K562 (cell line): ENCODE results near the gene SCAMP2. TPM values are rescaled to one million over a fixed set of nuclear protein-coding genes. Genes with fewer than 3 reads are reported as not detected.

Experiments used
- EGR1 ChIP-seq: fragments of 450-650 bp; conservative IDR thresholded peaks from 2 replicates; pipeline ENCODE4 v1.6.1; 2017; ENCODE audit warnings: mild to moderate bottlenecking
- FOXA3 ChIP-seq, 2 experiments: fragments of 450-650 bp in 1 of 2; sonication (generic) in 1 of 2; formaldehyde crosslinking; IDR thresholded peaks in 1 of 2; conservative IDR thresholded peaks in 1 of 2; 2 replicates each; pipeline versions ENCODE4 v1.4.0 to v1.8.0; 2020 to 2022; ENCODE audit warnings: mild to moderate bottlenecking in 2 of 2, missing genetic modification reagents in 1 of 2
- FOXM1 ChIP-seq, 2 experiments: fragments of 450-650 bp in 1 of 2; sonication (generic) in 1 of 2; formaldehyde crosslinking in 1 of 2; IDR thresholded peaks; 2 replicates each; pipeline versions ENCODE4 v1.6.1 to v1.9.0; 2017 to 2022; ENCODE audit warnings: low read depth in 2 of 2, mild to moderate bottlenecking in 2 of 2, missing genetic modification reagents in 1 of 2, moderate library complexity in 1 of 2
- MAZ ChIP-seq, 2 experiments: fragments of 450-650 bp in 1 of 2; sonication (generic) in 1 of 2; formaldehyde crosslinking; IDR thresholded peaks in 1 of 2; conservative IDR thresholded peaks in 1 of 2; 2 replicates each; pipeline versions ENCODE4 v1.4.0 to v1.5.0; 2020; ENCODE audit warnings: mild to moderate bottlenecking in 1 of 2, missing genetic modification reagents in 1 of 2
- POU5F1 ChIP-seq: fragments of 150-350 bp; IDR thresholded peaks from 2 replicates; pipeline ENCODE4 v1.6.1; 2014; ENCODE audit warnings: borderline replicate concordance, low read length, low read depth, mild to moderate bottlenecking; ENCODE audit not compliant: partially characterized antibody
- PTTG1 ChIP-seq: fragments of 450-650 bp; IDR thresholded peaks from 2 replicates; pipeline ENCODE4 v1.6.1; 2016; ENCODE audit warnings: low read depth, mild to moderate bottlenecking, missing genetic modification characterization, missing compliant biosample characterization
- RBBP5 ChIP-seq: fragments of 200-600 bp; sonication (generic); IDR thresholded peaks from 2 replicates; pipeline ENCODE4 v1.6.1; 2012; ENCODE audit warnings: borderline replicate concordance, mild to moderate bottlenecking, low read length, control low read depth, inconsistent platforms; ENCODE audit not compliant: insufficient read depth, poor library complexity, severe bottlenecking
- RBFOX2 ChIP-seq: fragments of 200-400 bp; formaldehyde crosslinking; IDR thresholded peaks from 2 replicates; pipeline ENCODE4 v1.6.1; 2017; ENCODE audit warnings: low read depth, mild to moderate bottlenecking, low read length, moderate library complexity
- SNRNP70 ChIP-seq: fragments of 200-400 bp; formaldehyde crosslinking; optimal IDR thresholded peaks from 2 replicates; pipeline ENCODE3; 2017; ENCODE audit warnings: low read depth, low read length
- ZFX ChIP-seq: sonication (generic); formaldehyde crosslinking; IDR thresholded peaks from 2 replicates; pipeline ENCODE4 v1.8.0; 2022; ENCODE audit warnings: mild to moderate bottlenecking, missing genetic modification reagents, moderate library complexity
- ZNF274 ChIP-seq: IDR thresholded peaks from 2 replicates; pipeline ENCODE4 v1.6.1; 2011; ENCODE audit warnings: low read depth, mild to moderate bottlenecking, low read length, moderate library complexity, borderline replicate concordance
- ZNF445 ChIP-seq: fragments of 250-450 bp; sonication (Bioruptor Pico); IDR thresholded peaks from 2 replicates; pipeline ENCODE4 v1.4.0; 2020; ENCODE audit warnings: low read depth, mild to moderate bottlenecking, moderate library complexity
- polyA plus RNA-seq, 8 experiments: library from polyadenylated mRNA; depleted of rRNA in 4 of 8; stranded (reverse) in 5 of 8; unstranded in 3 of 8; fragments of >200 nt; fragmentation: Nextera tagmentation in 2 of 8; fragmentation: Illumina TruSeq in 1 of 8; extraction: Ambion mirVana in 2 of 8; extraction: Trizol in 1 of 8; gene quantifications; 2 replicates each; pipeline versions ENCODE4 v1.2.1 to v1.2.3, GENCODE V29; 2011 to 2014; ENCODE audit warnings: inconsistent platforms in 1 of 8, missing spikeins in 1 of 8
- total RNA-seq, 7 experiments: library from RNA; depleted of rRNA in 6 of 7; stranded (reverse); fragments of >200 nt in 6 of 7; fragmentation: Illumina TruSeq in 2 of 7; extraction: Trizol in 2 of 7; gene quantifications; 2 replicates each; pipeline versions ENCODE4 v1.2.1 to v1.2.3, GENCODE V29; 2011 to 2021; ENCODE audit warnings: low replicate concordance in 1 of 7
- TF ChIP-seq, protein P1 (sequence below): fragments of 450-650 bp; IDR thresholded peaks from 2 replicates; pipeline ENCODE4 v1.6.1; 2016; ENCODE audit warnings: borderline replicate concordance
- TF ChIP-seq, protein P2 (sequence below): fragments of 250-450 bp; sonication (Bioruptor Pico); IDR thresholded peaks from 2 replicates; pipeline ENCODE4 v1.4.0; 2020
- TF ChIP-seq, protein P3 (sequence below): sonication (generic); formaldehyde crosslinking; IDR thresholded peaks from 2 replicates; pipeline ENCODE4 v1.8.0; 2022; ENCODE audit warnings: missing genetic modification reagents, mild to moderate bottlenecking, borderline replicate concordance

The SCAMP2 gene
- total and polyA plus RNA-seq, 9 of the 15 experiments (the other 6 are each of a cell fraction or from before 2014, with no cell fraction given): 5.9 to 61.1 (median 20.1) TPM

DNA sequence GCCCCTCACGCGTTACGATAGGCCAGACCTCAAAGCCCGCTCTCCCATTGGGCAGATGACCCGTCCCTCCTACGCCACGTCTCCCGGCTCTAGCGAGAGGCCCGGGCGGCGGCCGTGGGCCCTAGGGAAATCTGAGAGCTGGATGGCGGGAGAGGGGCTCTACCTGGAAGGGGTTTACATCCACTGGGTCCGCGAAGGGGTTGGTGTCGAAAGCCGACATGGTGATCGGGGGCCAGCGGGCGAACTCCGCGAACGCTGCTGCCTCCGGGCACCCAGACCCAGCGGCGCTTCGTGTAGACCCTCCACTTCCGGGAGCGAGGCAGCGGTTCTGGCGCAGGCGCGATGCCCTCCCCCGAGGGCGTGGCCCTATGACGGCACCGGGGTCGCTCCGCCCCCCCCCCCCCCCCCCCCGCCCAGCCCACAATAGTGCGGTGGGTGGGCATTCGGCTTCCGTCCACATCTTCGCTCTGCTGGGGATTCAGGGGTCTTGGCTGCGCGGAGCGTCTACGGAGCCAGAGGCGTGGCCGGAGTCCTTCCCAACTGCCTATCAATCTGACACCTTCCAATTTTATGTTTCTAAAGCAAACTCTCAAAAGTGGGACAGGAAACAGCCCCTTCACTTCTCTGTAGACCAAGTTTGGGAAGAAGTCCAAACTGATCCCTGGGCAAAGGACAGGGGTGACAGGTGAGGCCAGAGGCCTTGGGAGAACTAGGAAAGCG is at the start of gene SCAMP2 (continued):
- TF ChIP-seq, protein P1, sequence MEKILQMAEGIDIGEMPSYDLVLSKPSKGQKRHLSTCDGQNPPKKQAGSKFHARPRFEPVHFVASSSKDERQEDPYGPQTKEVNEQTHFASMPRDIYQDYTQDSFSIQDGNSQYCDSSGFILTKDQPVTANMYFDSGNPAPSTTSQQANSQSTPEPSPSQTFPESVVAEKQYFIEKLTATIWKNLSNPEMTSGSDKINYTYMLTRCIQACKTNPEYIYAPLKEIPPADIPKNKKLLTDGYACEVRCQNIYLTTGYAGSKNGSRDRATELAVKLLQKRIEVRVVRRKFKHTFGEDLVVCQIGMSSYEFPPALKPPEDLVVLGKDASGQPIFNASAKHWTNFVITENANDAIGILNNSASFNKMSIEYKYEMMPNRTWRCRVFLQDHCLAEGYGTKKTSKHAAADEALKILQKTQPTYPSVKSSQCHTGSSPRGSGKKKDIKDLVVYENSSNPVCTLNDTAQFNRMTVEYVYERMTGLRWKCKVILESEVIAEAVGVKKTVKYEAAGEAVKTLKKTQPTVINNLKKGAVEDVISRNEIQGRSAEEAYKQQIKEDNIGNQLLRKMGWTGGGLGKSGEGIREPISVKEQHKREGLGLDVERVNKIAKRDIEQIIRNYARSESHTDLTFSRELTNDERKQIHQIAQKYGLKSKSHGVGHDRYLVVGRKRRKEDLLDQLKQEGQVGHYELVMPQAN: peak; percentile 92
- TF ChIP-seq POU5F1: no peak
- 0 out of 4 replicates have a peak, but pooled peaks of 1 of the 2 experiments have one; percentile 19 for TF ChIP-seq FOXA3 (CRISPR knock-in tag; conservative IDR thresholded peaks at IDR 0.05 in 1 of 2, IDR thresholded peaks at IDR 0.05 in 1 of 2)
- TF ChIP-seq FOXM1 (IDR thresholded peaks at IDR 0.05; ENCODE audit: low read depth): peak; percentile 37; the same call in 1 of the 2 replicates
- TF ChIP-seq FOXM1 (CRISPR knock-in tag; IDR thresholded peaks at IDR 0.05; ENCODE audit: low read depth): 0 out of 2 replicates have a peak, but pooled peaks have one; percentile 52
- TF ChIP-seq MAZ (CRISPR knock-in tag; conservative IDR thresholded peaks at IDR 0.05 in 1 of 2, IDR thresholded peaks at IDR 0.05 in 1 of 2): peak; percentile 65 to 80
- TF ChIP-seq, protein P2, sequence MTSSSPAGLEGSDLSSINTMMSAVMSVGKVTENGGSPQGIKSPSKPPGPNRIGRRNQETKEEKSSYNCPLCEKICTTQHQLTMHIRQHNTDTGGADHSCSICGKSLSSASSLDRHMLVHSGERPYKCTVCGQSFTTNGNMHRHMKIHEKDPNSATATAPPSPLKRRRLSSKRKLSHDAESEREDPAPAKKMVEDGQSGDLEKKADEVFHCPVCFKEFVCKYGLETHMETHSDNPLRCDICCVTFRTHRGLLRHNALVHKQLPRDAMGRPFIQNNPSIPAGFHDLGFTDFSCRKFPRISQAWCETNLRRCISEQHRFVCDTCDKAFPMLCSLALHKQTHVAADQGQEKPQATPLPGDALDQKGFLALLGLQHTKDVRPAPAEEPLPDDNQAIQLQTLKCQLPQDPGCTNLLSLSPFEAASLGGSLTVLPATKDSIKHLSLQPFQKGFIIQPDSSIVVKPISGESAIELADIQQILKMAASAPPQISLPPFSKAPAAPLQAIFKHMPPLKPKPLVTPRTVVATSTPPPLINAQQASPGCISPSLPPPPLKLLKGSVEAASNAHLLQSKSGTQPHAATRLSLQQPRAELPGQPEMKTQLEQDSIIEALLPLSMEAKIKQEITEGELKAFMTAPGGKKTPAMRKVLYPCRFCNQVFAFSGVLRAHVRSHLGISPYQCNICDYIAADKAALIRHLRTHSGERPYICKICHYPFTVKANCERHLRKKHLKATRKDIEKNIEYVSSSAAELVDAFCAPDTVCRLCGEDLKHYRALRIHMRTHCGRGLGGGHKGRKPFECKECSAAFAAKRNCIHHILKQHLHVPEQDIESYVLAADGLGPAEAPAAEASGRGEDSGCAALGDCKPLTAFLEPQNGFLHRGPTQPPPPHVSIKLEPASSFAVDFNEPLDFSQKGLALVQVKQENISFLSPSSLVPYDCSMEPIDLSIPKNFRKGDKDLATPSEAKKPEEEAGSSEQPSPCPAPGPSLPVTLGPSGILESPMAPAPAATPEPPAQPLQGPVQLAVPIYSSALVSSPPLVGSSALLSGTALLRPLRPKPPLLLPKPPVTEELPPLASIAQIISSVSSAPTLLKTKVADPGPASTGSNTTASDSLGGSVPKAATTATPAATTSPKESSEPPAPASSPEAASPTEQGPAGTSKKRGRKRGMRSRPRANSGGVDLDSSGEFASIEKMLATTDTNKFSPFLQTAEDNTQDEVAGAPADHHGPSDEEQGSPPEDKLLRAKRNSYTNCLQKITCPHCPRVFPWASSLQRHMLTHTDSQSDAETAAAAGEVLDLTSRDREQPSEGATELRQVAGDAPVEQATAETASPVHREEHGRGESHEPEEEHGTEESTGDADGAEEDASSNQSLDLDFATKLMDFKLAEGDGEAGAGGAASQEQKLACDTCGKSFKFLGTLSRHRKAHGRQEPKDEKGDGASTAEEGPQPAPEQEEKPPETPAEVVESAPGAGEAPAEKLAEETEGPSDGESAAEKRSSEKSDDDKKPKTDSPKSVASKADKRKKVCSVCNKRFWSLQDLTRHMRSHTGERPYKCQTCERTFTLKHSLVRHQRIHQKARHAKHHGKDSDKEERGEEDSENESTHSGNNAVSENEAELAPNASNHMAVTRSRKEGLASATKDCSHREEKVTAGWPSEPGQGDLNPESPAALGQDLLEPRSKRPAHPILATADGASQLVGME (CRISPR knock-in tag): 0 out of 2 replicates have a peak, but pooled peaks have one; percentile 31
- TF ChIP-seq RBBP5: peak; percentile 86
- TF ChIP-seq RBFOX2: peak; percentile 91
- 0 out of 2 replicates have a peak, but pooled peaks have one; percentile 2 for TF ChIP-seq EGR1
- no peak for TF ChIP-seq ZNF445
- no peak for TF ChIP-seq ZNF274
- no peak for TF ChIP-seq PTTG1 (tag)
- no peak for TF ChIP-seq SNRNP70
- TF ChIP-seq ZFX (CRISPR knock-in tag): peak; percentile 98
- TF ChIP-seq, protein P3, sequence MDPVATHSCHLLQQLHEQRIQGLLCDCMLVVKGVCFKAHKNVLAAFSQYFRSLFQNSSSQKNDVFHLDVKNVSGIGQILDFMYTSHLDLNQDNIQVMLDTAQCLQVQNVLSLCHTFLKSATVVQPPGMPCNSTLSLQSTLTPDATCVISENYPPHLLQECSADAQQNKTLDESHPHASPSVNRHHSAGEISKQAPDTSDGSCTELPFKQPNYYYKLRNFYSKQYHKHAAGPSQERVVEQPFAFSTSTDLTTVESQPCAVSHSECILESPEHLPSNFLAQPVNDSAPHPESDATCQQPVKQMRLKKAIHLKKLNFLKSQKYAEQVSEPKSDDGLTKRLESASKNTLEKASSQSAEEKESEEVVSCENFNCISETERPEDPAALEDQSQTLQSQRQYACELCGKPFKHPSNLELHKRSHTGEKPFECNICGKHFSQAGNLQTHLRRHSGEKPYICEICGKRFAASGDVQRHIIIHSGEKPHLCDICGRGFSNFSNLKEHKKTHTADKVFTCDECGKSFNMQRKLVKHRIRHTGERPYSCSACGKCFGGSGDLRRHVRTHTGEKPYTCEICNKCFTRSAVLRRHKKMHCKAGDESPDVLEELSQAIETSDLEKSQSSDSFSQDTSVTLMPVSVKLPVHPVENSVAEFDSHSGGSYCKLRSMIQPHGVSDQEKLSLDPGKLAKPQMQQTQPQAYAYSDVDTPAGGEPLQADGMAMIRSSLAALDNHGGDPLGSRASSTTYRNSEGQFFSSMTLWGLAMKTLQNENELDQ (CRISPR knock-in tag): no peak
